Stimulated activated CD8-positive, alpha-beta memory T cell treated with anti-CD3 and anti-CD28 coated beads, Interleukin-15, amount 100 ng/mL, for 24 hours (primary cell): Measurements from ENCODE around the gene OPCML.

ENCODE experiments used
- DNase-seq: peaks from one replicate; pipeline ENCODE4 v3.0.0-alpha.2; 2020; ENCODE audit warnings: low read depth

Gene OPCML

GRCh38 chr11:132982772-132983640 is 549.3 kb downstream of the OPCML start:
- no peak for DNase-seq

GRCh38 chr11:132981131-132981956 is 551.0 kb downstream of the OPCML start:
- DNase-seq = no peak

- no peak for DNase-seq
These were observed 551.6 kb downstream of the OPCML start for GRCh38 chr11:132980670-132981069.

GRCh38 chr11:132977746-132978145 is 554.6 kb downstream of the OPCML start:
- DNase-seq = no peak

- DNase-seq = no peak
These were observed 555.1 kb downstream of the OPCML start for GRCh38 chr11:132977241-132977640.

GRCh38 chr11:132976115-132976514 is 556.2 kb downstream of the OPCML start:
- no peak for DNase-seq

GRCh38 chr11:132973686-132974085 is 558.6 kb downstream of the OPCML start:
- no peak for DNase-seq

GRCh38 chr11:132972565-132972964 is 559.7 kb downstream of the OPCML start:
- no peak for DNase-seq

GRCh38 chr11:132971351-132971750 is 561.0 kb downstream of the OPCML start:
- no peak for DNase-seq

- no peak for DNase-seq
These were observed 562.4 kb downstream of the OPCML start for GRCh38 chr11:132969892-132970291.

GRCh38 chr11:132962041-132962440 is 570.3 kb downstream of the OPCML start:
- no peak for DNase-seq

GRCh38 chr11:132961453-132961852 is 570.8 kb downstream of the OPCML start:
- DNase-seq = no peak

GRCh38 chr11:132960273-132961078 is 571.8 kb downstream of the OPCML start:
- DNase-seq = no peak

- DNase-seq = no peak
These were observed 572.6 kb downstream of the OPCML start for GRCh38 chr11:132959693-132960092.

GRCh38 chr11:132957881-132958280 is 574.4 kb downstream of the OPCML start:
- DNase-seq = no peak

- no peak for DNase-seq
These were observed 584.0 kb downstream of the OPCML start for GRCh38 chr11:132948252-132948651.

GRCh38 chr11:132944569-132944944 is 587.7 kb downstream of the OPCML start:
- DNase-seq = no peak

GRCh38 chr11:132943706-132944568 is 588.4 kb downstream of the OPCML start:
- no peak for DNase-seq

- no peak for DNase-seq
These were observed 589.0 kb downstream of the OPCML start for GRCh38 chr11:132943357-132943705.

GRCh38 chr11:132942611-132943356 is 589.5 kb downstream of the OPCML start:
- no peak for DNase-seq

GRCh38 chr11:132941761-132942160 is 590.5 kb downstream of the OPCML start:
- no peak for DNase-seq
